T-helper 9 cell (primary cell): Measurements from ENCODE around the gene AXIN1.

ENCODE experiments used
- DNase-seq: peaks from one replicate; pipeline ENCODE4 v3.0.0-alpha.2; 2020

AXIN1 gene

GRCh38 chr16:325375-326145 lies 27.0 kb downstream of the AXIN1 start:
- no peak for DNase-seq

- peak; percentile 75 for DNase-seq
Measured at GRCh38 chr16:324451-325334, 27.8 kb downstream of the AXIN1 start.

GRCh38 chr16:324201-324450 lies 28.4 kb downstream of the AXIN1 start:
- no peak for DNase-seq

GRCh38 chr16:322476-323143 lies 29.9 kb downstream of the AXIN1 start:
- no peak for DNase-seq

- DNase-seq, result no peak
Measured at GRCh38 chr16:321532-321931, 31.0 kb downstream of the AXIN1 start.

- DNase-seq, result no peak
Measured at GRCh38 chr16:320206-320605, 32.3 kb downstream of the AXIN1 start.

GRCh38 chr16:318628-319027 lies 33.9 kb downstream of the AXIN1 start:
- no peak for DNase-seq

- DNase-seq, result no peak
Measured at GRCh38 chr16:317583-317982, 34.9 kb downstream of the AXIN1 start.

- DNase-seq, result no peak
Measured at GRCh38 chr16:316741-317464, 35.6 kb downstream of the AXIN1 start.

GRCh38 chr16:314795-315299 lies 37.7 kb downstream of the AXIN1 start:
- no peak for DNase-seq

- no peak for DNase-seq
Measured at GRCh38 chr16:314351-314750, 38.2 kb downstream of the AXIN1 start.

GRCh38 chr16:311725-312124 lies 40.8 kb downstream of the AXIN1 start:
- DNase-seq, result no peak

- DNase-seq, result no peak
Measured at GRCh38 chr16:309476-309875, 43.0 kb downstream of the AXIN1 start.

- DNase-seq, result no peak
Measured at GRCh38 chr16:307691-308312, 44.7 kb downstream of the AXIN1 start.

- DNase-seq, result no peak
Measured at GRCh38 chr16:306911-307370, 45.6 kb downstream of the AXIN1 start.

GRCh38 chr16:305916-306626 lies 46.5 kb downstream of the AXIN1 start:
- DNase-seq, result no peak

- no peak for DNase-seq
Measured at GRCh38 chr16:303760-304505, 48.6 kb downstream of the AXIN1 start.

GRCh38 chr16:301950-302349 lies 50.6 kb downstream of the AXIN1 start:
- DNase-seq, result no peak

GRCh38 chr16:301235-301634 lies 51.3 kb downstream of the AXIN1 start:
- DNase-seq, result no peak

- DNase-seq, result no peak
Measured at GRCh38 chr16:297832-298231, 54.7 kb downstream of the AXIN1 start.
